Thoracic aorta (tissue), 2 donors: Measurements from ENCODE around the gene LMBR1. TPM values are rescaled to one million over a fixed set of nuclear protein-coding genes. Genes with fewer than 3 reads are reported as not detected.
"Not testable (repeated sequence)": the region's sequence is repeated elsewhere in the genome, so short reads cannot be mapped to it uniquely, and the experiment has no call there.

Experiments
- ATAC-seq: fragments of 150-250 bp; one replicate; pipeline ENCODE4 v1.8.0; 2017; ENCODE audit warnings: low read depth; ENCODE audit not compliant: insufficient number of reproducible peaks, low FRiP score
- DNase-seq: peaks from one replicate; pipeline ENCODE4 v3.0.0-alpha.2; 2020; ENCODE audit warnings: low spot score
- H3K27ac ChIP-seq, 2 donors: fragments of 200-600 bp; sonication (generic); 1 replicate in 1 of 2; 2 replicates in 1 of 2; pipeline ENCODE4 v1.5.1; 2016; ENCODE audit warnings: mild to moderate bottlenecking in 2 of 2, moderate library complexity in 2 of 2
- H3K27me3 ChIP-seq: fragments of 200-600 bp; sonication (generic); replicated peaks from 2 replicates; pipeline ENCODE4 v1.6.0; 2016; ENCODE audit warnings: mild to moderate bottlenecking; ENCODE audit not compliant: insufficient read depth
- H3K36me3 ChIP-seq: fragments of 200-600 bp; sonication (generic); one replicate; pipeline ENCODE4 v1.5.1; 2016
- H3K4me1 ChIP-seq, 2 donors: fragments of 200-600 bp; sonication (generic); 1 replicate in 1 of 2; 2 replicates in 1 of 2; pipeline versions ENCODE4 v1.5.1 to v1.6.0; 2016; ENCODE audit warnings: low read depth in 2 of 2, mild to moderate bottlenecking in 1 of 2; ENCODE audit not compliant: control insufficient read depth in 1 of 2
- H3K4me3 ChIP-seq: fragments of 200-600 bp; sonication (generic); 2 replicates; pipeline ENCODE4 v1.5.1; 2016; ENCODE audit warnings: mild to moderate bottlenecking
- H3K9me3 ChIP-seq: fragments of 200-600 bp; sonication (generic); 2 replicates; pipeline ENCODE4 v1.5.1; 2016
- CTCF ChIP-seq: fragments of 200-600 bp; sonication (generic); IDR thresholded peaks from one replicate; pipeline ENCODE4 v1.5.1; 2019; ENCODE audit warnings: antibody characterized with exemption
- total RNA-seq, 2 donors: library from RNA; depleted of rRNA; stranded (reverse); fragments of >200 nt; gene quantifications; one replicate each; pipeline versions ENCODE4 v1.1.0 to v1.2.3, GENCODE V29; 2016

Gene LMBR1
- total RNA-seq, 2 donors from 2014 or later = 54.3 to 56.6 TPM

DNA sequence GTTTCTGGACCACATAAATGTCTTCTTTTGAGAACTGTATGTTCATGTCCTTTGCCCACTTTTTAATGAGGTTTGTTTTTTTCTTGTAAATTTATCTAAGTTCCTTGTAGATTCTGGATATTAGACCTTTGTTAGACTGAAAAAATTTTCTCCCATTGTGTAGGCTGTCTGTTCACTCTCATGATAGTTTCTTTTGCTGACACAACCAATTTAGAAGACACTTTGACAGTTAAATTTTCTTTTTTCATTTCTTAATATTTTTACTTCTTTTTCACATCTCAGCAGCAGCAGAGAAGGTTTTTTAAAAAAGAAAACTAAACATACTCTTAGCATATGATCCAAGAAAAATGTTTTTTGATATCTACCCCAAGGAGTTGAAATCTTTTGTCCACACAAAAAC lies 190.6 kb downstream of the LMBR1 start:
- no peak for ATAC-seq
- peaks cover 7% of the 10 kb centered on the region for H3K9me3 ChIP-seq
- TF ChIP-seq CTCF = no peak
- no peak overlapping the region for H3K4me3 ChIP-seq
- no peaks in the 10 kb centered on the region for H3K36me3 ChIP-seq
- H3K4me1 ChIP-seq = no peaks in the 10 kb centered on the region
- no peak for DNase-seq
- no peaks in the 10 kb centered on the region for H3K27me3 ChIP-seq
- no peak overlapping the region for H3K27ac ChIP-seq

GRCh38 chr7:156701787-156702186 lies 191.2 kb downstream of the LMBR1 start:
- ATAC-seq, H3K27ac ChIP-seq, H3K4me3 ChIP-seq, H3K36me3 ChIP-seq, DNase-seq, H3K27me3 ChIP-seq, H3K4me1 ChIP-seq: not testable (repeated sequence)
- peaks cover 14% of the 10 kb centered on the region for H3K9me3 ChIP-seq

GRCh38 chr7:156698512-156698911 lies 194.5 kb downstream of the LMBR1 start:
- DNase-seq, H3K27me3 ChIP-seq, H3K36me3 ChIP-seq, H3K4me1 ChIP-seq, H3K27ac ChIP-seq, ATAC-seq, H3K4me3 ChIP-seq: not testable (repeated sequence)
- peaks cover 15% of the 10 kb centered on the region for H3K9me3 ChIP-seq

- not testable (repeated sequence) for H3K27ac ChIP-seq, H3K27me3 ChIP-seq, H3K4me1 ChIP-seq, ATAC-seq, H3K4me3 ChIP-seq, DNase-seq, H3K36me3 ChIP-seq
- peaks cover 15% of the 10 kb centered on the region for H3K9me3 ChIP-seq
Observed at GRCh38 chr7:156697283-156697682, 195.7 kb downstream of the LMBR1 start.

- Histone ChIP-seq H3K4me1 (no peaks in the 10 kb centered on the region), H3K27me3 (no peaks in the 10 kb centered on the region), H3K9me3 (peaks cover 15% of the 10 kb centered on the region), H3K27ac (no peak overlapping the region), H3K4me3 (no peak overlapping the region), H3K36me3 (no peaks in the 10 kb centered on the region)
- DNase-seq = no peak
- no peak for ATAC-seq
- no peak for TF ChIP-seq CTCF
Observed at GRCh38 chr7:156693627-156694026, 199.4 kb downstream of the LMBR1 start.

DNA sequence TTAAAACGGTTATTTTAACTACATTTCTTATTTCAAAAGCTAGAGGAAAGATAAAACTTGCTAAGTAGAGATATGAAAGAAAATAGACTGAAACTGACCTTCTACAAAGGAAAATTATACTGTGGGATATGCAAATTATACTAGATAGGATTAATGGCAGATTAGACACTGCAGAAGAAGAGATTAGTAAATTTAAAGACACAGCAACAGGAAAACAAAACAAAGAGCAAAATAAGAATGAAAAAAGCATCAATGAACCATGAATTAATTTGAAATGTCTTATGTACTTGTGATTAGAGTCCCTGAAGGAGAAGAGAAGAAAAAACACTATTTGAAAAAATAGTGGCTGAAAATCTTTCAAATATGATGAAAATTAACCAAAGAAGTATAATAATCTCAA lies 200.1 kb downstream of the LMBR1 start:
- Histone ChIP-seq H3K36me3 (no peaks in the 10 kb centered on the region), H3K4me1 (no peaks in the 10 kb centered on the region), H3K4me3 (no peak overlapping the region), H3K9me3 (peaks cover 11% of the 10 kb centered on the region), H3K27ac (no peak overlapping the region), H3K27me3 (no peaks in the 10 kb centered on the region)
- no peak for TF ChIP-seq CTCF
- DNase-seq (no peak), ATAC-seq (no peak)

DNA sequence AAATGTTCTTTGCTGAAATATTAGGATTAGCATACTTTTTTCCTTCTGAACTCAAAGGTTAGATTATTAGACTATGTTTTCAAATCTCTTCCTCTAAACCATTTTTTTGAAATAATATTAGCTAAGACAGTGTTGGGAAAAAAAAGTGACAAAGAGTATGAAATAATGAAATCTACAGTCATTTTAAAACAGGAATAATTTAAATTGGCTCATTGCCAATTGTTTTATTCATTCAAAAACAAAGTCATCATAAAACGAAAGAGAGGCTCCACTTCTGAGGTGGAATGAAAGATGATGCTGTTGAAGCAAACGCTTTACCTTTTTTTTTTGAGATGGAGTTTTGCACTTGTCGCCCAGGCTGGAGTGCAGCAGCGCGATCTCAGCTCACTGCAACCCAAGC lies 201.2 kb downstream of the LMBR1 start:
- no peak for ATAC-seq

More for the DNA sequence above, 201.2 kb downstream of the LMBR1 start:
- no peak for DNase-seq
- Histone ChIP-seq H3K27ac (no peak overlapping the region), H3K4me1 (no peaks in the 10 kb centered on the region), H3K36me3 (no peaks in the 10 kb centered on the region), H3K4me3 (no peak overlapping the region), H3K27me3 (no peaks in the 10 kb centered on the region), H3K9me3 (peaks cover under 1% of the 10 kb centered on the region)
- TF ChIP-seq CTCF = no peak
